ENCODE data around the gene SLC12A9.

SLC12A9 gene

DNA sequence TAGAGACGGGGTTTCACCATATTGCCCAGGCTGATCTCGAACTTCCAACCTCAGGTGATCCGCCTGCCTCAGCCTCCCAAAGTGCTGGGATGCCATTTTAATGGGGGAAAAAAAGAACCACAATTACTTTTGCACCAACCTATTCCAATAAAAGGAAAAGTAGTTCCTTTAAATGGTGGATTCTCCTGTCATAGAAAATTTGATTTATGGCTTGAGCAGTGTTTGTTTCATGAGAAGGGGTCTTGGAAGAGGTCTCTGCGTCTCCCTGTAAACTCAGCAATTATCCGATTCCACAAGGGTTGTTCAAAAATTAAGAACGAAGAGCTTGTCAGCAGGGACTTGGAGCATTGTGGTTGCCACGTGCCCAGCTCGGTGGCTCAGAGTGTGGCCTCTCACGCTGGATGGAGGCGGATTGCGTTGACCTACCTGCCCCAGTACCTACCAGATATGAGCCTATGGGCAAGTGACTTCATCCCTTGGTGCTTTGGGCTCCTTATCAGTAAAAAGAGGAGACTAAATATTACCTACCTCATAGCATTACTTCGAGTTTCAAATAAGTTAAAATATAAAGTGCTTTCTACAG, 11.8 kb downstream of the SLC12A9 start:
- DNase-seq (ENCODE audit: low read depth), result no peak
- no peak overlapping the region for H3K4me3 ChIP-seq (ENCODE audit: low read depth, low read length)
- TF ChIP-seq CTCF (IDR thresholded peaks at IDR 0.05; ENCODE audit: low read depth, low read length, missing control alignments), result no peak

DNA sequence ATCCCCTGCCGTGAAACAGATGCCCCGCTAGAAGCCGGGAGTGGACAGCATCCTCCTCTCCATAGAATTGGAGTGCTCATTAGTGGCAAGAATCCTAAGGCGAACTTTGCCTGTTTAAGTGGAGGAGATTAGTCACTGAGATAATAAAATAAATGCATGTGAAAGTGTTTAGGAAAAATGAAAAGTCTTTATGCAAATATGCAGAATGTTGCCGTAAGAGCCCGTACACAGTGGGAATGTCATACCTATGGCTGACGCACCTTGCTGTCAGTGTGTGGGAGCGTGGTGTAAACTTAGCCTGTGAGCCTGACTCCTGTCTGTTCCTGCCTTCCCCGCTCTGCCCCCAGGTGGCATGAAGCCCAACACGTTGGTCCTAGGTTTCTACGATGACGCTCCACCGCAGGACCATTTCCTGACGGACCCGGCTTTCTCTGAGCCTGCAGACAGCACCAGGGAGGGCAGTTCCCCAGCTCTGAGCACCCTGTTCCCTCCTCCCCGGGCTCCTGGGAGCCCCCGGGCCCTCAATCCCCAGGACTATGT, 12.9 kb downstream of the SLC12A9 start:
- TF ChIP-seq CTCF (IDR thresholded peaks at IDR 0.05; ENCODE audit: low read depth, low read length, missing control alignments), result no peak
- no peak for DNase-seq (ENCODE audit: low read depth)
- no peak overlapping the region for H3K4me3 ChIP-seq (ENCODE audit: low read depth, low read length)

DNA sequence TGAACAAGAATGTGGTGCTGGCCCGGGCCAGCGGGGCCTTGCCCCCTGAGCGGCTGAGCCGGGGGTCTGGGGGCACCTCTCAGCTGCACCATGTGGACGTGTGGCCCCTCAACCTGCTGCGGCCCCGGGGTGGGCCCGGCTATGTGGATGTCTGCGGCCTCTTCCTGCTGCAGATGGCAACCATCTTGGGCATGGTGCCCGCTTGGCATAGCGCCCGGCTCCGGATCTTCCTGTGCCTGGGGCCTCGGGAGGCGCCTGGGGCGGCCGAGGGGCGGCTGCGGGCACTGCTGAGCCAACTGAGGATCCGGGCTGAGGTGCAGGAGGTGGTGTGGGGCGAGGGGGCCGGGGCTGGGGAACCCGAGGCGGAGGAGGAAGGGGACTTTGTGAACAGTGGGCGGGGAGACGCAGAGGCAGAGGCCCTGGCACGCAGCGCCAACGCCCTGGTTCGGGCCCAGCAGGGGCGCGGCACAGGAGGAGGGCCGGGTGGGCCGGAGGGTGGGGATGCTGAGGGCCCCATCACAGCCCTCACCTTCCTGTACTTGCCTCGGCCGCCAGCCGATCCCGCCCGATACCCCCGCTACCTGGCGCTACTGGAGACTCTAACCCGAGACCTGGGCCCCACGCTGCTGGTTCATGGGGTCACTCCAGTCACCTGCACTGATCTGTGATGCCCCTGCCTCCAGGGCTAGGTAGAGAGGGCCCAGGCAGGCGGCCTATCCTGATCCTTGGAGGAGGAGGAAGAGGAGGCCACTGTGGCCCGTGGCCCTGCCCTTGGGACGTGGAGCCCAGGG, 13.6 kb downstream of the SLC12A9 start:
- no peak for TF ChIP-seq CTCF (IDR thresholded peaks at IDR 0.05; ENCODE audit: low read depth, low read length, missing control alignments)
- H3K4me3 ChIP-seq (ENCODE audit: low read depth, low read length), result no peak overlapping the region
- no peak for DNase-seq (ENCODE audit: low read depth)

DNA sequence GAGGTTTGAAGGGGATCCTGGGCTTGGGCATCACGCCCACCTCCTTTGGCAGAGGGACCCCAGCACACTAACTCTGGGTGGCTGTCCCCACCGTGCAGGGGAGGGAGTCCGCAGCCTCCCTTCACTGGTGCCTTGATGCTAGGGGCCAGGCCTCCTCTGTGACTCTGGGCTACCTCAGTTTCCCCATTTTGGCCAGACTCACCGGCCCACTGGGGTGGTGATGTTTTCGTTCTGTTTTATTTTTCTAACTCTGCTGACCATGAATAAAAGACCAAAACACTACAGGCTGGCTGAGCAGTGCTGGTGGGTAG, 14.2 kb downstream of the SLC12A9 start:
- peak overlapping the region; percentile 81 for H3K4me3 ChIP-seq (ENCODE audit: low read depth, low read length)
- no peak for DNase-seq (ENCODE audit: low read depth)
- TF ChIP-seq CTCF (IDR thresholded peaks at IDR 0.05; ENCODE audit: low read depth, low read length, missing control alignments), result no peak

DNA sequence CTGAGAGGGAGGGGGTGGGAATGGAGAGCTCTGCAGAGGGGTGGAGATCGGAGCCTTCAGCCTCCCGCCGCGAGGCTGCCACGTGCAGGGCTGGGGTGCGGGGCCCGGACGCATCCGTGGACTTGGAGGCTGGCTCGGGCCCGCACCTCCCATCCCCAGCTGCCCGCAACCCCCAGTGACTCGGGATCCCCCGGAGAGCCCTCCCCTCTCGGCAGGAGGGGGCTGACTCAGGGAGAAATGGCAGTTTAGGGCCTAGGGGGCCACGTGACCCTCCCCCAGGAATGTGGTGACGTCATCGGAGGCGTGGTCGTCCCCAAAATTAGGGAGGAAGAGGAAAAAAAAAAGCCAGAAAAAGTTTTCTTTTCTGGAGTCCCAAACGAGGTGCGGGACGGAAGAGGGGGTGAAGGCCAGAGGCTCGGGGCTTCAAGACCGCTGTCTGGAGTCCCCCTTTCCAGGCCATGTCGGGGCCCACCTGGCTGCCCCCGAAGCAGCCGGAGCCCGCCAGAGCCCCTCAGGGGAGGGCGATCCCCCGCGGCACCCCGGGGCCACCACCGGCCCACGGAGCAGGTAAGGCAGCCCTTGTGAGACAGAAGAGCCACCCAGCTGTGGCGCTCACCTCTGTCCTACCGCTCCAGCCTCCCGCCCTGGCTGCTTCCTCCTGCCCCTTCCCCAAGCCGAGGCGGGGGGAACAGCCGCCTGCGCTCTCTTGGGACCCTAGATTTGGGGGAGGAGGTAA, 14.7 kb downstream of the SLC12A9 start, which contains the start of gene TRIP6:
Gene TRIP6 (plus strand): TSS at position 348 of the 736 bp plus-strand sequence. CDS start 111 bp downstream, at position 459.
- no peak for DNase-seq (ENCODE audit: low read depth)
- H3K4me3 ChIP-seq (ENCODE audit: low read depth, low read length), result peak within 1 kb of the TSS; percentile 81
- no peak for TF ChIP-seq CTCF (IDR thresholded peaks at IDR 0.05; ENCODE audit: low read depth, low read length, missing control alignments)

DNA sequence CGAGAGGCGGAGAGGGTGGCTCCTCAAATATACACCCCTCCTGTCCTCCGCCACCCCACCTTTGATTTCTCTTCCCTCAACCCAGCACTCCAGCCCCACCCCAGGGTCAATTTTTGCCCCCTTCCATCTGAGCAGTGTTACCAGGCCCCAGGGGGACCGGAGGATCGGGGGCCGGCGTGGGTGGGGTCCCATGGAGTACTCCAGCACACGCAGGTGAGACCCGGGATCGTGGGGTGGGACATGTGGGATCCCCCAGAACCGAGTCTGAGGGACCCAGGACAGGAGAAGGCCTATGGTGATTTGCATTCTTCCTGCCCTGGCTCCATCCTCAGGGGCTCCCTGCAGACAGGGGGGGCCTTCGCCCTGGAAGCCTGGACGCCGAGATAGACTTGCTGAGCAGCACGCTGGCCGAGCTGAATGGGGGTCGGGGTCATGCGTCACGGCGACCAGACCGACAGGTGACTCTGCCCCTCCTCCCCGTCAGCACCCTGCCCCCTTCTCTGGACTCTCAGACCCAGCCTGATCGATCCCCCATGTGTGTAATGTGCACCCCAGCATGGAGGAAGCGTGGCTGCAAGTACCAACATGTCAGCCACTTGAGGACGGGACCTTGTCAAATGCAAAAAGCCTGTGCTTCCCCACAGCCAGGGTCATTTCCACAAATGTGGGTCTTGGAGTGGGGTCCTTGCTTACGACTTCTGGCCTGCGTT, 15.4 kb downstream of the SLC12A9 start:
- DNase-seq (ENCODE audit: low read depth), result no peak
- TF ChIP-seq CTCF (IDR thresholded peaks at IDR 0.05; ENCODE audit: low read depth, low read length, missing control alignments), result no peak
- peak overlapping the region; percentile 81 for H3K4me3 ChIP-seq (ENCODE audit: low read depth, low read length)
